H4 (cell line): ENCODE results near the gene GBF1. TPM values are rescaled to one million over a fixed set of nuclear protein-coding genes. Genes with fewer than 3 reads are reported as not detected.

Experiments used
- DNase-seq: peaks from one replicate; pipeline ENCODE4 v3.0.0-alpha.2; 2015; ENCODE audit warnings: low spot score
- total RNA-seq: library from RNA; depleted of rRNA; stranded (reverse); fragments of >200 nt; shearing (Covaris generic); gene quantifications from 2 replicates; pipeline ENCODE4 v1.2.3, GENCODE V29; 2014

Gene GBF1
- total RNA-seq, 1 experiment from 2014 or later = 30.1 TPM

DNA sequence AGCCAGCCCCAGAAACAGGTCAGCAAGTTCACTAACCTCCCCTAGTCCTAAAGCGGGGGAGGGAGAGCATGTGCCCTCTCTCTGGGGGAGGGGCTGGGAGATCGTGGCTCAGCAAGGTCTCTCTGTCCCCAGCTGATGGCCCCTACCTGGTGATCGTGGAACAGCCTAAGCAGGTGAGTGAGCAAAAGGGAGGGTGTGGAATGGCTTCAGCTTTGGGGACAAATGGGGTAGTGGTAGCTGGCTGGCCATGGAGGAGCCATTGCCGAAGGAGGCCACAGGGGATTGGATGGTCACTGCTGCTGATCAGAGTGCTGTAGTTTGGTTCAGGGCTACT is 151.0 kb downstream of the GBF1 start:
- DNase-seq = no peak

DNA sequence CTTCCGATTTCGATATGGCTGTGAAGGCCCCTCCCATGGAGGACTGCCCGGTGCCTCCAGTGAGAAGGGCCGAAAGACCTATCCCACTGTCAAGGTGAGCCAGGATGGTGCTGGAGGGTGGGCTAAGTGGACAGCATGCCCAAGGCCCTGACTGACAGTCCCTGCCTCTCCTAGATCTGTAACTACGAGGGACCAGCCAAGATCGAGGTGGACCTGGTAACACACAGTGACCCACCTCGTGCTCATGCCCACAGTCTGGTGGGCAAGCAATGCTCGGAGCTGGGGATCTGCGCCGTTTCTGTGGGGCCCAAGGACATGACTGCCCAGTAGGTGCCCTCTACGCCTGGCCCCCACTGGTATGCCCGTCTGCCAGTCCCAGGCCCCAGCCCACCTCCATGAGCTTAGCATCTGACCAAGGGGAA is 151.4 kb downstream of the GBF1 start:
- DNase-seq = no peak

DNA sequence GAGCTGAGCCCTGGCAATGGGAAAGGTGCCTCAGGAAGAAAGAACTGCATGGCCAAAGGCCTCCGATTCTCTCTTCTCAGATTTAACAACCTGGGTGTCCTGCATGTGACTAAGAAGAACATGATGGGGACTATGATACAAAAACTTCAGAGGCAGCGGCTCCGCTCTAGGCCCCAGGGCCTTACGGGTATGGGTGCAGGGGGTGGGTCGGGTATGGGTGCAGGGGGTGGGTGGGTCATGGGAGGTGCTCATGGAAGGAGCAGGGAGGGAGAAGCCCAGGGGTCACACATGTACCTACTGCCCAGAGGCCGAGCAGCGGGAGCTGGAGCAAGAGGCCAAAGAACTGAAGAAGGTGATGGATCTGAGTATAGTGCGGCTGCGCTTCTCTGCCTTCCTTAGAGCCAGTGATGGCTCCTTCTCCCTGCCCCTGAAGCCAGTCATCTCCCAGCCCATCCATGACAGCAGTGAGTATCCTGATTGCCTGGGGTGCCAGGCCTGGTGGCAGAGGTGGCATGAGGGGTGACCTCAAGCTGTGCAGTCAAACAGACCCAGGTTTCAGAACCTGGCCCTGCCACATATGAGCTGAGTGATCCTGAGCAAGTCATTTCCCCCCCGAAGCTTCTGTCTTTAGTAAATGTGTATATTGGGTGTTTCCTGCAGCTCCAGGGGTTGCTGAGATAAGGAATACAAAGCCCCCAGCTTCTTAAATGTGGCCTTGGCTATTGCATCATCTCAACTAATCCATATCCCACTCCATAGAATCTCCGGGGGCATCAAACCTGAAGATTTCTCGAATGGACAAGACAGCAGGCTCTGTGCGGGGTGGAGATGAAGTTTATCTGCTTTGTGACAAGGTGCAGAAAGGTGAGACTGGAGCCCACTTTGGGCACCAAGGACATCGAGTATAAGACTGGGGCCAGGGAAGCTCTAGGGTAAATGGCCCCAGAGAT is 152.2 kb downstream of the GBF1 start:
- no peak for DNase-seq

DNA sequence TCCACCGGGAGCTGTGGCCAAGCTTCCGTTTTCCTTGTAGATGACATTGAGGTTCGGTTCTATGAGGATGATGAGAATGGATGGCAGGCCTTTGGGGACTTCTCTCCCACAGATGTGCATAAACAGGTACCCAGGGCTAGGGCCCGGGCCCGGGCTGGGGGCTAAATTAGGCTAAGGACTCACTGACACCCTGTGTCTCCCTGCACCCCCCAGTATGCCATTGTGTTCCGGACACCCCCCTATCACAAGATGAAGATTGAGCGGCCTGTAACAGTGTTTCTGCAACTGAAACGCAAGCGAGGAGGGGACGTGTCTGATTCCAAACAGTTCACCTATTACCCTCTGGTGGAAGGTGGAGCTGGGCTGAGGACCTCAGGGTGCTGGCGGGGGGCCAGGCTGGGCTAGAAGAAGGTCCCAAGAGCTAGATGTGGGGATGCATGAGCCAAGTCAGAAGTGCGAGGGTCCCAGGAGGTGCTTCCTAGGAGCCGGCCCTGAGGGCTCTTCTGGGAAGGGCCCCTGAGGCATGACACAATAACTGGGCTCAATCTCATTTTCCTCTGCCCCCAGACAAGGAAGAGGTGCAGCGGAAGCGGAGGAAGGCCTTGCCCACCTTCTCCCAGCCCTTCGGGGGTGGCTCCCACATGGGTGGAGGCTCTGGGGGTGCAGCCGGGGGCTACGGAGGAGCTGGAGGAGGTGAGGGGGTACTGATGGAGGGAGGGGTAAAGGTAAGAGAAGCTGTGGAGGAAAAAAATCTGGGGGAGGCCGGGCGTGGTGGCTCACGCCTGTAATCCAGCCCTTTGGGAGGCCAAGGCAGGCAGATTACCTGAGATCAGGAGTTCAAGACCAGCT is 153.1 kb downstream of the GBF1 start:
- no peak for DNase-seq

DNA sequence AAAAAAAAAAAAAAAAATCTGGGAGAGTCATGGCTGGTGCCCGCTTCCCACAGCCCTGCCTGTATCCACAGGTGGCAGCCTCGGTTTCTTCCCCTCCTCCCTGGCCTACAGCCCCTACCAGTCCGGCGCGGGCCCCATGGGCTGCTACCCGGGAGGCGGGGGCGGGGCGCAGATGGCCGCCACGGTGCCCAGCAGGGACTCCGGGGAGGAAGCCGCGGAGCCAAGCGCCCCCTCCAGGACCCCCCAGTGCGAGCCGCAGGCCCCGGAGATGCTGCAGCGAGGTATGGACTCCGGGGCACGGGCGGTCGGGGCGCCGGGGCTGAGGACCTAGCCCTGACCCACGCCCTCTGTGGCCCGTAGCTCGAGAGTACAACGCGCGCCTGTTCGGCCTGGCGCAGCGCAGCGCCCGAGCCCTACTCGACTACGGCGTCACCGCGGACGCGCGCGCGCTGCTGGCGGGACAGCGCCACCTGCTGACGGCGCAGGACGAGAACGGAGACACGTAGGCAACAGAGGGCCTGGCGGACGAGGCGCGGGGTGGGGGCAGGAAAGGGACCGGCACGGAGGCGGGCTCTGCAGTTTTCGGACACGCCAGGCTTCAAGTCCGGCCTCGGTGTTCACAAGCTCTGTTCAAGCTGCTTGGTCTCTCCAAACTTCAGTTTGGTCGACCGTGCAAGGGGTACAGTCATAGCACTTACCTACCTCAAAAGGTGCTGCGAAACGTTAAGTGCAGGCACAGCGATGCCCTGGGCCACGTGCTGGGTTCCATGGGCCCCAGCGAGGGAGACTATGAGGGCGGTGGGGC is 154.1 kb downstream of the GBF1 start:
- DNase-seq = peak; percentile 86

DNA sequence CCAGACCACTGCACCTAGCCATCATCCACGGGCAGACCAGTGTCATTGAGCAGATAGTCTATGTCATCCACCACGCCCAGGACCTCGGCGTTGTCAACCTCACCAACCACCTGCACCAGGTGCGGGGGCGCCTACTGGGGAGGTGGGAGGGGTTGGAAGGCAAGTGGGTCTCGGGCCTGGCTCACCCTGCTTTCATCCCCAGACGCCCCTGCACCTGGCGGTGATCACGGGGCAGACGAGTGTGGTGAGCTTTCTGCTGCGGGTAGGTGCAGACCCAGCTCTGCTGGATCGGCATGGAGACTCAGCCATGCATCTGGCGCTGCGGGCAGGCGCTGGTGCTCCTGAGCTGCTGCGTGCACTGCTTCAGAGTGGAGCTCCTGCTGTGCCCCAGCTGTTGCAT is 154.7 kb downstream of the GBF1 start:
- no peak for DNase-seq

DNA sequence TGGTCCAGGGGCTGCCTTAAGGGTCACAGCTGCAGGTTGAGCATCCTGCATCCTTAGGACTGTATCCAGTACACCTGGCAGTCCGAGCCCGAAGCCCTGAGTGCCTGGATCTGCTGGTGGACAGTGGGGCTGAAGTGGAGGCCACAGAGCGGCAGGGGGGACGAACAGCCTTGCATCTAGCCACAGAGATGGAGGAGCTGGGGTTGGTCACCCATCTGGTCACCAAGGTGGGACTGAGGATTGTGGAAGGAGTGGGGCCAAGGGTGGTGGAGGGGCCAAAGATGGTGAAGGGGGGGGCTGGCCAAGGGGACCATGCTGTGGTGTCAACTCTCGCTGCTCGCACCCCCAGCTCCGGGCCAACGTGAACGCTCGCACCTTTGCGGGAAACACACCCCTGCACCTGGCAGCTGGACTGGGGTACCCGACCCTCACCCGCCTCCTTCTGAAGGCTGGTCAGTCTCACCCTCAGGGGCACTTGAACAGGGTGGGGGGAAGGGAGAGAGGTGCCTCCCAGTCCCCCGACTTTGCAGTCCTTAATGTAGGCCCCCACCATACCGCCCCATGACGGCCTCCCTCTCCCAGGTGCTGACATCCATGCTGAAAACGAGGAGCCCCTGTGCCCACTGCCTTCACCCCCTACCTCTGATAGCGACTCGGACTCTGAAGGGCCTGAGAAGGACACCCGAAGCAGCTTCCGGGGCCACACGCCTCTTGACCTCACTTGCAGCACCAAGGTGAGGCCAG is 155.4 kb downstream of the GBF1 start:
- no peak for DNase-seq

DNA sequence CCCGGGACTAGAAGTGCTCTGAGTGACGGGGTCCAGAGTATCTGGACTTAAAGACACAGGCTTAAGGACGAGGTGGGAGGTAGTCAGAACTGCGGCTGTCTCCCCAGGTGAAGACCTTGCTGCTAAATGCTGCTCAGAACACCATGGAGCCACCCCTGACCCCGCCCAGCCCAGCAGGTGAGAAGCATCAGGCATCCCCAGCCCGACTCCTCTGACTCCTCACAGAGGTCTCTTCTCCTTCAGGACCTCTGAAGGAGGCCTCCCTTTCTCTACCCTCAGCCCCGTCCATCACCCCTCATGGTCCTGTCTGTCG is 156.0 kb downstream of the GBF1 start:
- DNase-seq = no peak

DNA sequence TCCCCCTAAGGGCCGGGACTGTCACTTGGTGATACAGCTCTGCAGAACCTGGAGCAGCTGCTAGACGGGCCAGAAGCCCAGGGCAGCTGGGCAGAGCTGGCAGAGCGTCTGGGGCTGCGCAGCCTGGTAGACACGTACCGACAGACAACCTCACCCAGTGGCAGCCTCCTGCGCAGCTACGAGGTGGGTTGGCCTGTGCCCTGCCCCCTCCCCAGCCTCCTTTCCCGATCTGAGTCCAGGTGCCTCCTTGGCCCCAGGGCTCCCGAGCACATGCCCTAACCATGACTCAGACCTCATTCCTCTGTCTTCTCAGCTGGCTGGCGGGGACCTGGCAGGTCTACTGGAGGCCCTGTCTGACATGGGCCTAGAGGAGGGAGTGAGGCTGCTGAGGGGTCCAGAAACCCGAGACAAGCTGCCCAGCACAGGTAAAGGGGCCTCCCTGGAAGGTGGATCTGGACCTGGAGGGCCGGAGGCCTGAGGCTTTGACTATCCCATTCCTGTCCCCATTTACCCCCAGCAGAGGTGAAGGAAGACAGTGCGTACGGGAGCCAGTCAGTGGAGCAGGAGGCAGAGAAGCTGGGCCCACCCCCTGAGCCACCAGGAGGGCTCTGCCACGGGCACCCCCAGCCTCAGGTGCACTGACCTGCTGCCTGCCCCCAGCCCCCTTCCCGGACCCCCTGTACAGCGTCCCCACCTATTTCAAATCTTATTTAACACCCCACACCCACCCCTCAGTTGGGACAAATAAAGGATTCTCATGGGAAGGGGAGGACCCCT is 156.6 kb downstream of the GBF1 start:
- peak; percentile 41 for DNase-seq

DNA sequence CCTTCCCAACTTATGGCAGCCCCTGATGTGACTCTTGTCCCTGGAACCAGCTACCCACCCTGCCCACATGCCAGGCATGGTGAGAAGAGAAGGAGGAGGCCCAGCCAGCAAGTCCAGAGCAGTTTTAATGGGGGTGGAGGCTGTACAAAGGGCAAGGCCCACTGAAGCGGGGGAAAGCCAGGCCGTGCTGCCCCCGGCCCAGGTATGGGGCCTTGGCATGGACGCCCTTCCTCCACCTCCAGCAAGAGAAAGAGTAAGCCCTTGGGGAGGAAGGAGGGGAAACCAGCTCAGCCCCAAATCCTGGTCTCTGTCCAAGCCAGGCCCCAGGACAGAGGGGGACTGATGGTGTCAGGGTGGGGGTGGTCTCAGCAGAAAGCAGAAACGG is 157.2 kb downstream of the GBF1 start:
- DNase-seq = no peak

DNA sequence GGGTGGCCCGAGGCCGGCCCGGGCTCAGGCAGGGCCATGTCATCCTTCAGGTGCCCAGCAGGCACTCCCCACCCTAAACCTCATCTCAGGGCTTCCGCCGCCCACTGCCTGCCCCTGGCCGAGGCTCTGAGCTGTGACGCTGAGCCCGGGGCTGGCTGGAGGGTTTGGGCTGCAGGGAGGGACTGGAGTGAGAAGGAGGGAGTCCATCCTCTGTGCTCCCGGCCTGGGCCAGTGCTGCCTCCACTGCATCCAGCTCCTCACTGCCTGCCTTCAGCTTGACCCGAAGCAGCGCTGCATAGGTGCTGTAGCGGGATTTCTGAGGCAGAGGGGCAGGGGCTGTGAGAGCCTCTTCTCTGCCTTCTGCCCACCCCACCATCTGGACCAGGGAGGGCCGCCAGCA is 157.8 kb downstream of the GBF1 start:
- no peak for DNase-seq

DNA sequence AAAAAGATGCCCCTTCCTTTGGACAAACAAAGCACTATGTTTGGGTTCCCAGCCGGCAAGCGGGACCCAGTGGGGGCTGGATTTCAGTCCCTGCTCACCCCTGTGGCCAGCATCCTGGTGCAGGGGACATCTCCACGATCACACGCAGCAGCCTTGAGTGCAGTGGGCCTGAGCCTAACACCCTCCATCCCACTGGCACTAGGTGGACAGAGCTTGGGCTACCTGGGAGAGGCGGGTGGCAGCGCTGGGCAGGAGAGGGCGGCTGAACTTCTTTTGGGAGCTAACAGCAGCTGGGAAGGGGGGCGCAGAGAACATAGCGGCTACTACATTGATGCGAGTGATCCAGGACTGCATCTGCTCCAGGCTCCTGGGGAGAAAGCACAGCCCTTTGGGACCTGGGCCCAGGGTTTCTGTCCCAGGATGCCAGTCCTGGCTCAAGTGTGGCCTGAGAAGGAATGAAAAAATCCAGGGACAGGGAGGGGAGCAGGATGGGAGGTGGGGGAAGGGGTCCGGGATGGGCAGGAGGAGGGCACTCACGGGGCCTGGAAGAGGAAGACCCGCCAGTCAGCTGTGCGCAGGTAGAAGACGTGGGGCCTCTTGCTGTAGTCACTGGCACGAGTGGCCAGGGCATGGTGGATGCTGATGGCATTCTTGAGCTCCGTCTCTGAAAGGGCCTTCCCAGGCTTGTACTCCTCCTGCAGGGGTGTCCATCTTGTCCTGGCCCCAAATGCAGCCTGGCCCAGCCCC is 159.2 kb downstream of the GBF1 start:
- no peak for DNase-seq

DNA sequence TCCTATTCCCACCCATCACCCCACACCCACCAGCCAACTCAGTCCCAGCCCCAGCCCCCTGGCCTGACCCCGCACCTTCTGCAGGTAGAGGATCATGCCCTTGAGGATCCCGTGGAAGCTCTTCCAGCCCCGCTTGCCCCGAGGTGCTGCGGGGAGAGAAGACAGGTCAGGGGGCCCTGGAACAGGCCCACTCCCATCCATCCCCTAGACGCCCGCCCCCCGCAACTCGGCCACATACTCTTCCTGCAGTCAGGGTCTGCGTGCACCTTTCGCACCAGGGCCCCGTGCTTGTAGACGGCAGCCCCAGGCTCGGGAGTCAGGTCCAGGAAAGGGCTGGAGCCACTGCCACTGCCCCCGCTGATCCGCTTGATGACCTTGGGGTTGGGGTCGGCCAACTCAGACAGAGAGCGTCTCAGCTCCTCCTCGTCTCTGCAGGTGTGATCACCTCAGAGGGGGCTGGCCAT is 159.8 kb downstream of the GBF1 start:
- no peak for DNase-seq

DNA sequence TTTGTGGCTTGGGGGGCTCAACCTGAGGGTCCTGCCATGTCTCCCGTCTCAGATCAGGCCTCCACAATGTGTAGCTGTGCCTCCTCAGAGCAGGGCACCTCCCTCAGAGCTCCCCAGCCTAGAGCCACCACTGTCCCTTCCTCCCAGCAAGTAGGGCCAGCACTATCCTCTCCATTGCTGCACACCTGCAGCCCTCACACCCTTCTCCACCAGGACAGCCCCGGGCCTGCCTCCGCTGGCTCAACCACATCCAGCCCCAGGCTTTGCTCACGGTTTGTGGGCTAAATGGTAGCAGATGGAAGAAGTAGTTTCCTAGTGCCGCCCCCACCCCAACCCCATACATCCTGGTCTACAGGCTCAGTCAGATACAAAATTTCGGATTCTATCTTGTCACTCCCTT is 160.3 kb downstream of the GBF1 start:
- no peak for DNase-seq

DNA sequence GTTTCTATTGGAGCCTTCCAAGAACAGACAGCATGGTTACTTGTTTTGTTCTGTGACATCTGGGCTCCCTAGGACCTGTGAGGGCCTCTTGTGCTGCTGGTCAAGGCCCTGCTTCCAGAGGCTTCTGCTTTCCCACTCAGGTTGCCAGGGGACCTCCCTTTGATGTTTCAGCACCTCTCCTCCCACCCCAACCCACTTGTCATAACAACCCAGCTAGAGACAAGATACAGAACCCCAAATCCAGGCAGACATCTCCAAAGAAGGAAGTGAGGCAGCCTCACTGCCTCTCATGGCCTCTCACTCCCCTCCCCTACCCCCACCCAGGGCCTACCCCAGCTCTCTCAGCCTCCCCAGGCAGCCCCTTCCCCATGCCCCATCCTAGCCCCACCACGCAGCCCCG is 161.5 kb downstream of the GBF1 start:
- DNase-seq = no peak

DNA sequence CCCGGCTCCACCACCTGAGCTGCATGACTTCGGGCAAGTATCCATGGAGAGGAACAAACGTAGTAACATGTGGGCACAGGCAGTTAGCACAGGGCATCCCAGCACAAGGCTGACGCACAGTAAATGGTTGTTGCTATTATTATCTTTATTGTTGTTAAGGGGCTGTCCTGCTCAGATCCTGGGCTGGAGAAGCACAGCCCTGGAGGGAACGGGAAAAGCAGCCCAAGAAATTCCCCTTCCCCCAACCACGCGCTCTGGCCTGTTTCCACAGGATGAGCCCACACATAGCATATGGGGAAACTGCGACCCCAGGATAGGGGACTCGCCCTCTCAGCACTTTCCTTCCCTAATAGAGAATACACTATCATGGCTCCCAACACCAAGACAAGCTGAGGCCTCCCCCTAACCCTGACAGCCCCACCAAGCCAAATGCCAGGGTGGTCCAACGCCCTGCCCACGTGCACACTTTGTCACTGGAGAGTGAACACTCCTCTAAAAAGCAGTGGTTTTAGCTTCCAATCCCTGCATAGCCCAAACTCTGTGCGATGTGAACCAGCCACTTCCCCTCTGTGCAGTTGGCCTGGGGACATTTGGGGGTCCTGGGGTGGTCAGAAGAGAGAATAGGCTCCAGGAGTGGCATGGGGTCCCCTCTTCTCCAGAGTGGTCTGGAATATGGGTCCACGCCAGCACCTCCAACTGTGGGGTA is 162.2 kb downstream of the GBF1 start:
- no peak for DNase-seq

DNA sequence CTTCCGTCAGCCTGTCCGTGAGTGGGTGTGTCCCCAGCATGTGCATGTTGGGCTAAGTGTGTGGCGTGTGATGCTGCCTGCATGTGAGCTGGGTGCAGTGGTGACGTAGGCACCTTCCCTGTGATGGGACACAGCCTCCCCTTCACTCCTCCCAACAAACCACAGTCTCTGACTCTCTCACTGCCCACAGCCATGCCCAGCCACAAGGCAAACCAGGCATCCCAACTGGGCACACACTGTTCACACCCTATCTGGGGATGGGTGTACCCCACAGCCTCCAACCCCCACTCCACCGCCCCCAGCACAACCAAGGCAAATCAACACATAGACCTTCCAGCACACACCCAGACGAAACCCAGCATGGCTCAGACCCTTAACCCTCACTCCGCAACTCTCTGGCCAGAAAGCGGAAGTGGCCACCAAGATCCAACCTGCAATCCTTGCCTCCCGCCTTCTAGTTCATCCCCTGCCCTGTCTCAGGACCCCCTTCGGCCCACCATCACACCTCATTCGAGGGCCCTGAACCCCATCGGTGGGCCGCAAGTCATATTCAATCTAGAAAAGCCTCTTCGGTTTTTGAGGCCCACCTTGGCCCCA is 162.9 kb downstream of the GBF1 start:
- DNase-seq = no peak

DNA sequence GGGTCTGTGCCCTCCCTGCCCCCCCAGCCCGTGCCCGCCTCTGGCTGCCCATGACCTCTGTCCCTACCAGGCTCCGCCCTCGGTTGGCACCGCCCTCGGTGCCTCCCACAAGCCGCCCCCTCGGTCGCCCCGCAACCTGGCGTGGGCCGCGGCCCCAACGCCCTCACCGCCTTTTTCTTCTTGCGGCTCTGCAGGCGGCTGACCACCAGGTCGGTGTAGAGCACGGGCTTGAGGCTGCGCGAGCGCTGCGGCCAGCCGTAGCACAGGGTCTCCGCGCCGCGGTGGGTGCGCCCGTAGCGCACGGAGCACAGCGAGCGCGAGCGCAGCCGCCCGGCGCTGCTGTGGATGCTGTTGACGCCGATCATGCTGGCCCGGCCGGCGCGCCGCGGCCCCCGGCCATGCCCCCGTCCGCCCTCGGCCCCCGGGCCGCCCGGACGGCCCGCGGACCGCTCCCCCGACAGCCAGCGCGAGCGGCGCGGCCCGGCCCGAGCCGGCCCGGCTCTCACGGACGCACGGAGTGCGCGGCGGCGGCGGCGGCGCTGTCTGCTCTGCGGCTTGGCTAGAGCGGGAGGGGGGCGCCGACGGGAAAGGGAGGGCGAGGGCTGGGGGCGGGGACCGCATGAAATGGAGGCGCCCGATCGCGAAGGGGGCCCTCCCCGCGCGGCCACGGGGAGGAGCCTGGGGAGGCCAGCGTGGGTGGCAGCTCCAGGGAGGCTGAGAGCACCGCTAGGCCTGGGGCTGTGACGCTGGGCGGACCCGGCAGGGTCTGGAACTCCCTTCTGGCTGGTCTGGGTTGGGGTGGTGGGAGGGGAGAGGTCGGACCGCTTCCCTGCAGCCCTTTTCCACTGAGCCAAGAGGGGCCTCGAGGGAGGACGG is 163.6 kb downstream of the GBF1 start:
- no peak for DNase-seq
